Measurements from ENCODE around the gene TM9SF4.

TM9SF4 gene

DNA sequence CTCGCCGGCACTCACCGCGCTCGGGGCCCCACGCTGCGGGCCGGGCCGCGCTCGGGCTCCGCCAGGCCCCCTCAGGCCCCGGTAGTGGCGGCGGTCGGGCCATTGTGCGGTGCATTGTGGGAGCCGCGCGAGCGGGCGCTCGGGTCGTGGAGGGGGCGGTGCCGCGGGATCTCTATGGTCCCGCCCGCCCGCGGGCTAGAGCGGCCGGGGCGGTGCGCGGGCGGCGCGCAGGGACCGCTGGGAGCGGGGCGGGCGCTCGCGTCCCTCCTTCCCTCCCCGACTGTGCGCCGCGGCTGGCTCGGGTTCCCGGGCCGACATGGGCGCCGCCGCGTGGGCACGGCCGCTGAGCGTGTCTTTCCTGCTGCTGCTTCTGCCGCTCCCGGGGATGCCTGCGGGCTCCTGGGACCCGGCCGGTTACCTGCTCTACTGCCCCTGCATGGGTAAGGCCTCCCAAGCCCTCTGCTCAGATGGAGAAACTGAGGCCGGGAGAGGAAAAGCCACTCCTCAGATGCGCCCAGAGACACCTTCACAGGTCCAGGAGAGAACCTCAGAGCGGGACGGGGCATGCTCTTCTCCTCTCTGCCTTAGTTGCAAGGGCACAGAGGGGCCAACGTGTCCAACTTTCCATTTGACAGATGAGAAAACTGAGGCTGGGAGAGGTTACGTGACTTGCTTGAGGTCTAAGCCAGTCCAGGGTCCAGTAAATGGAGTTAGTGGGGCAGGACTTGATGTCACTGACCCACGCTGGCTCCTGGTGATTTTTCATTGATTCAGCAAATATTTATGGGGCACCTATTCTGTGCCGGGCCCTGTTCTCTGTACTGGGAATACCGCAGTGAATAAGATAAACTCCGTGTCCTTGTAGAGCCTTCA, 98.3 kb downstream of the TM9SF4 start, which contains the start of the genes PLAGL2 and POFUT1:
PLAGL2 (minus strand) TSS at position 118 of the 873 bp plus-strand sequence. CDS start 5,565 bp downstream, outside the sequence.
POFUT1 (plus strand) TSS at position 255 of the 873 bp plus-strand sequence; CDS start at position 317, 62 bp downstream.
- peak; percentile 98 for DNase-seq (ENCODE audit: low spot score)

DNA sequence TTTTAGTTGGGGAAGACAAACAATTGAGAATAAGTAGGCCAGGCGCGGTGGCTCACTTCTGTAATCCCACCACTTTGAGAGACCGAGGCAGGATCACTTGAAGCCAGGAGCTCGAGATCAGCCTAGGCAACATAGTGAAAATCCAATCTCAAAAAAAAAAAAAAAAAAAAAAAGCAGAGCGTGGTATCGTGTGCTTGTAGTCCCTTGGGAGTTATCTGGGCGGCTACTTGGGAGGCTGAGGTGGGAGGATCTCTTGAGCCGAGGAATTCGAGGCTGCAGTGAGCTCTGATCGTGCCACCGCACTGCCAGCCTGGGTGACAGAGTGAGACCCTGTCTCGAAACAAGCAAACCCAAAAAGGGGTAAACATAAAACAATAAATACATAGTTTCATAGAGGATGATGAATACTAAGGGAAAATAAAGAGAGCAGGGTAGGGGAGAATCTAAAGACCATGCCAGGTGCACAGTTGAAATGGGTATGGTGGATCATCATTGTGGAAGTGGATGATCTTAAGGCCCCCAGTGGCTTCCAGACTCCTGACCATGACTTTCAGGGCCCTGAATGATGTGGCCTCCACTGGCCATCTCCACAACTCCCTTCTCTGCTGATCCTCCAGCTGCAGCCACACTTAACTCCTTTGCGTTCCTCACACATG, 99.1 kb downstream of the TM9SF4 start:
- no peak for DNase-seq (ENCODE audit: low spot score)

- no peak for DNase-seq (ENCODE audit: low spot score)
Observed at GRCh38 chr20:32209850-32210605, 100.5 kb downstream of the TM9SF4 start.

DNA sequence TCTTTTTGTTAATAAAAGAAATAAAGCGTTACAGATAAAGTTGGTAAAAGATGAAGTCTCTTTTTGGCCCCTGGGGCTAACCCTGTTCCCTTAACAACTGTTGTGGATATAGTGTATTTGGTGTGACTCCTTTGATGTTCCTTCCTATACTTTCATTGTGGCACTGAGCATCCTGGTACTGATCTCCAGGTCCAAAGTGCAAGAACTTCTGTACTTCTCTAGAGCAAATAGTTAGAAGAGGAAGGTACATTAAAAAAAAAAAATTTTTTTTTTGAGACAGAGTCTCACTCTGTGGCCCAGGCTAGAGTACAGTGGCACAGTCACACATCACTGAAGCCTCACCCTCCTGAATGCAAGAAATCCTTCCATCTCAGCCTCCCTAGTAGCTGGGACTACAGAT, 104.4 kb downstream of the TM9SF4 start:
- DNase-seq (ENCODE audit: low spot score): no peak

- DNase-seq (ENCODE audit: low spot score): no peak
Observed at GRCh38 chr20:32215147-32215546, 105.6 kb downstream of the TM9SF4 start.

DNA sequence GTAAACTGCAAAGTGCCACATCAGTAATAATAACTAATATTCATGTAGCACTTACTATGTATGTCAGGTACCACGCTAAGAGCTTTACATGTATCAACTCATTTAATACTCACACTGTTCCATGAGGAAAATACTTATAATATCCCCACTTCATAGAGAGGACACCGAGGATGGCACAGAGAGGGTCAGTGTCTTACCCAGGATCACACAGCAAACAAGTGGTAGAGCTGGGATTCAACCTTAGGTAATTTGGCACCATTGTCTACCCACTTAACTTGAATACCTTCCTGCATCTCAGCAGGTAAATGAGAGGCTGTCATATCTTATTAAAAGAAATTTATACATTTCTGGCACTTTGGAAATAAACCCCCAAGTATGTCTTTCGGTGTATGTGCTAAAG, 106.2 kb downstream of the TM9SF4 start:
- no peak for DNase-seq (ENCODE audit: low spot score)

GRCh38 chr20:32216179-32217142, 106.9 kb downstream of the TM9SF4 start:
- DNase-seq (ENCODE audit: low spot score): no peak

Data from COLO829 (cell line).